ENCODE results near the gene GLRX.

- TF ChIP-seq POLR2A (IDR thresholded peaks at IDR 0.05; ENCODE audit: low read depth, low read length) (no peak), CHD1 (IDR thresholded peaks at IDR 0.05; ENCODE audit: low read depth, low read length) (no peak)
Measured at GRCh38 chr5:95830226-95830625, 7.7 kb upstream of the GLRX start.
